Measurements from ENCODE around the gene PTGDS.
A peak's percentile ranks its signal among the peaks of the same experiment; 100 is the strongest.

PTGDS gene

GRCh38 chr9:137020771-137021567 lies 43.7 kb downstream of the PTGDS start:
- H3K4me1 ChIP-seq (ENCODE audit: control insufficient read depth, insufficient read depth, low read length): peaks cover 3% of the 10 kb centered on the region; the same call in 1 of the 2 replicates

GRCh38 chr9:137021568-137021978 lies 44.3 kb downstream of the PTGDS start:
- Histone ChIP-seq H3K36me3 (ENCODE audit: control insufficient read depth, insufficient read depth, low read length) (0 out of 2 replicates have a peak, but pooled peaks cover 4% of the 10 kb centered on the region), H3K4me3 (ENCODE audit: low read depth, low read length) (no peak overlapping the region), H3K9ac (ENCODE audit: low read length) (no peak overlapping the region), H3K4me1 (ENCODE audit: control insufficient read depth, insufficient read depth, low read length) (peaks cover 3% of the 10 kb centered on the region; the same call in 1 of the 2 replicates), H3K9me3 (ENCODE audit: control insufficient read depth, insufficient read depth, low read depth, low read length) (no peaks in the 10 kb centered on the region), H3K27me3 (ENCODE audit: control insufficient read depth, insufficient read depth, low read length) (peaks cover 2% of the 10 kb centered on the region; the same call in 1 of the 2 replicates), H3K27ac (ENCODE audit: low read depth, low read length) (no peak overlapping the region)

More at GRCh38 chr9:137020771-137021567, 43.7 kb downstream of the PTGDS start:
- Histone ChIP-seq H3K4me3 (ENCODE audit: low read depth, low read length) (no peak overlapping the region), H3K9ac (ENCODE audit: low read length) (no peak overlapping the region), H3K9me3 (ENCODE audit: control insufficient read depth, insufficient read depth, low read depth, low read length) (no peaks in the 10 kb centered on the region), H3K27me3 (ENCODE audit: control insufficient read depth, insufficient read depth, low read length) (no peaks in the 10 kb centered on the region), H3K27ac (ENCODE audit: low read depth, low read length) (no peak overlapping the region), H3K36me3 (ENCODE audit: control insufficient read depth, insufficient read depth, low read length) (0 out of 2 replicates have a peak, but pooled peaks cover 4% of the 10 kb centered on the region)

GRCh38 chr9:137021979-137022661 lies 44.8 kb downstream of the PTGDS start:
- Histone ChIP-seq H3K9me3 (ENCODE audit: control insufficient read depth, insufficient read depth, low read depth, low read length) (no peaks in the 10 kb centered on the region), H3K4me1 (ENCODE audit: control insufficient read depth, insufficient read depth, low read length) (peaks cover 3% of the 10 kb centered on the region; the same call in 1 of the 2 replicates), H3K27ac (ENCODE audit: low read depth, low read length) (no peak overlapping the region), H3K9ac (ENCODE audit: low read length) (no peak overlapping the region), H3K27me3 (ENCODE audit: control insufficient read depth, insufficient read depth, low read length) (peaks cover 7% of the 10 kb centered on the region), H3K4me3 (ENCODE audit: low read depth, low read length) (no peak overlapping the region), H3K36me3 (ENCODE audit: control insufficient read depth, insufficient read depth, low read length) (0 out of 2 replicates have a peak, but pooled peaks cover 3% of the 10 kb centered on the region)

- H3K4me1 ChIP-seq (ENCODE audit: control insufficient read depth, insufficient read depth, low read length): peaks cover 3% of the 10 kb centered on the region; the same call in 1 of the 2 replicates
- H3K36me3 ChIP-seq (ENCODE audit: control insufficient read depth, insufficient read depth, low read length): no peaks in the 10 kb centered on the region
- no peak overlapping the region for H3K4me3 ChIP-seq (ENCODE audit: low read depth, low read length)
- no peak overlapping the region for H3K27ac ChIP-seq (ENCODE audit: low read depth, low read length)
- H3K27me3 ChIP-seq (ENCODE audit: control insufficient read depth, insufficient read depth, low read length): peaks cover 13% of the 10 kb centered on the region
- H3K9me3 ChIP-seq (ENCODE audit: control insufficient read depth, insufficient read depth, low read depth, low read length): no peaks in the 10 kb centered on the region
- no peak overlapping the region for H3K9ac ChIP-seq (ENCODE audit: low read length)
Measured at GRCh38 chr9:137022662-137023008, 45.3 kb downstream of the PTGDS start.

GRCh38 chr9:137023157-137023556 lies 45.9 kb downstream of the PTGDS start:
- no peak overlapping the region for H3K4me3 ChIP-seq (ENCODE audit: low read depth, low read length)
- no peaks in the 10 kb centered on the region for H3K9me3 ChIP-seq (ENCODE audit: control insufficient read depth, insufficient read depth, low read depth, low read length)
- H3K36me3 ChIP-seq (ENCODE audit: control insufficient read depth, insufficient read depth, low read length): no peaks in the 10 kb centered on the region
- H3K27ac ChIP-seq (ENCODE audit: low read depth, low read length): no peak overlapping the region
- H3K9ac ChIP-seq (ENCODE audit: low read length): no peak overlapping the region
- H3K4me1 ChIP-seq (ENCODE audit: control insufficient read depth, insufficient read depth, low read length): peaks cover 3% of the 10 kb centered on the region; the same call in 1 of the 2 replicates
- H3K27me3 ChIP-seq (ENCODE audit: control insufficient read depth, insufficient read depth, low read length): peaks cover 13% of the 10 kb centered on the region

GRCh38 chr9:137023583-137023991 lies 46.3 kb downstream of the PTGDS start:
- Histone ChIP-seq H3K4me1 (ENCODE audit: control insufficient read depth, insufficient read depth, low read length) (peaks cover 3% of the 10 kb centered on the region; the same call in 1 of the 2 replicates), H3K4me3 (ENCODE audit: low read depth, low read length) (no peak overlapping the region), H3K36me3 (ENCODE audit: control insufficient read depth, insufficient read depth, low read length) (no peaks in the 10 kb centered on the region), H3K9me3 (ENCODE audit: control insufficient read depth, insufficient read depth, low read depth, low read length) (no peaks in the 10 kb centered on the region), H3K9ac (ENCODE audit: low read length) (no peak overlapping the region), H3K27me3 (ENCODE audit: control insufficient read depth, insufficient read depth, low read length) (peaks cover 17% of the 10 kb centered on the region), H3K27ac (ENCODE audit: low read depth, low read length) (no peak overlapping the region)

- Histone ChIP-seq H3K9ac (ENCODE audit: low read length) (no peak overlapping the region), H3K4me1 (ENCODE audit: control insufficient read depth, insufficient read depth, low read length) (peaks cover 7% of the 10 kb centered on the region; the same call in 1 of the 2 replicates), H3K36me3 (ENCODE audit: control insufficient read depth, insufficient read depth, low read length) (no peaks in the 10 kb centered on the region), H3K9me3 (ENCODE audit: control insufficient read depth, insufficient read depth, low read depth, low read length) (no peaks in the 10 kb centered on the region), H3K4me3 (ENCODE audit: low read depth, low read length) (no peak overlapping the region), H3K27ac (ENCODE audit: low read depth, low read length) (no peak overlapping the region), H3K27me3 (ENCODE audit: control insufficient read depth, insufficient read depth, low read length) (peaks cover 24% of the 10 kb centered on the region)
Measured at GRCh38 chr9:137025517-137025966, 48.2 kb downstream of the PTGDS start.

GRCh38 chr9:137026384-137026783 lies 49.1 kb downstream of the PTGDS start:
- H3K36me3 ChIP-seq (ENCODE audit: control insufficient read depth, insufficient read depth, low read length): no peaks in the 10 kb centered on the region
- H3K4me1 ChIP-seq (ENCODE audit: control insufficient read depth, insufficient read depth, low read length): peaks cover 7% of the 10 kb centered on the region; the same call in 1 of the 2 replicates
- no peak overlapping the region for H3K4me3 ChIP-seq (ENCODE audit: low read depth, low read length)
- no peak overlapping the region for H3K9ac ChIP-seq (ENCODE audit: low read length)
- no peak overlapping the region for H3K27ac ChIP-seq (ENCODE audit: low read depth, low read length)
- no peaks in the 10 kb centered on the region for H3K9me3 ChIP-seq (ENCODE audit: control insufficient read depth, insufficient read depth, low read depth, low read length)
- peaks cover 24% of the 10 kb centered on the region for H3K27me3 ChIP-seq (ENCODE audit: control insufficient read depth, insufficient read depth, low read length)

- Histone ChIP-seq H3K36me3 (ENCODE audit: control insufficient read depth, insufficient read depth, low read length) (no peaks in the 10 kb centered on the region), H3K27me3 (ENCODE audit: control insufficient read depth, insufficient read depth, low read length) (peaks cover 24% of the 10 kb centered on the region), H3K9ac (ENCODE audit: low read length) (no peak overlapping the region), H3K4me1 (ENCODE audit: control insufficient read depth, insufficient read depth, low read length) (peaks cover 7% of the 10 kb centered on the region; the same call in 1 of the 2 replicates), H3K4me3 (ENCODE audit: low read depth, low read length) (peak overlapping the region; percentile 44; the same call in 1 of the 2 replicates), H3K27ac (ENCODE audit: low read depth, low read length) (no peak overlapping the region), H3K9me3 (ENCODE audit: control insufficient read depth, insufficient read depth, low read depth, low read length) (no peaks in the 10 kb centered on the region)
Measured at GRCh38 chr9:137026828-137027227, 49.5 kb downstream of the PTGDS start.

- H3K27ac ChIP-seq (ENCODE audit: low read depth, low read length): no peak within 1 kb of the TSS
- no peaks in the 10 kb centered on the region for H3K9me3 ChIP-seq (ENCODE audit: control insufficient read depth, insufficient read depth, low read depth, low read length)
- H3K4me3 ChIP-seq (ENCODE audit: low read depth, low read length): peak within 1 kb of the TSS; percentile 69
- H3K36me3 ChIP-seq (ENCODE audit: control insufficient read depth, insufficient read depth, low read length): no peaks in the 10 kb centered on the region
- H3K9ac ChIP-seq (ENCODE audit: low read length): no peak within 1 kb of the TSS
- H3K4me1 ChIP-seq (ENCODE audit: control insufficient read depth, insufficient read depth, low read length): peaks cover 5% of the 10 kb centered on the region; the same call in 1 of the 2 replicates
- peaks cover 24% of the 10 kb centered on the region for H3K27me3 ChIP-seq (ENCODE audit: control insufficient read depth, insufficient read depth, low read length)
Measured at GRCh38 chr9:137027369-137028262, 50.3 kb downstream of the PTGDS start, which contains the start of gene ABCA2. ABCA2 (minus strand) TSS chr9:137028237; CDS start chr9:137028140, 97 bp downstream.

Measured in HUES6 (cell line).